Loucy (cell line): Measurements from ENCODE around the gene RIPOR3.

Source experiments
- H2AFZ ChIP-seq: fragments of 200-600 bp; sonication (generic); 2 replicates; pipeline ENCODE4 v1.6.0; 2016; ENCODE audit warnings: antibody characterized with exemption, mild to moderate bottlenecking, low read length, moderate library complexity
- H3F3A ChIP-seq: fragments of 200-600 bp; 2 replicates; pipeline ENCODE4 v1.6.0; 2016; ENCODE audit warnings: antibody characterized with exemption, low read depth, mild to moderate bottlenecking
- H3K27me3 ChIP-seq: fragments of 200-600 bp; sonication (generic); 2 replicates; pipeline ENCODE4 v1.6.1; 2014; ENCODE audit warnings: low read length, mild to moderate bottlenecking; ENCODE audit not compliant: insufficient read depth, poor library complexity, severe bottlenecking
- H3K36me3 ChIP-seq: fragments of 200-600 bp; sonication (generic); 2 replicates; pipeline ENCODE4 v1.6.1; 2016; ENCODE audit warnings: low read length; ENCODE audit not compliant: insufficient read depth
- H3K4me1 ChIP-seq: fragments of 200-600 bp; sonication (generic); 2 replicates; pipeline ENCODE4 v1.5.1; 2014; ENCODE audit warnings: low read length, mild to moderate bottlenecking; ENCODE audit not compliant: insufficient read depth, poor library complexity, severe bottlenecking
- H3K4me2 ChIP-seq: fragments of 200-600 bp; sonication (generic); 2 replicates; pipeline ENCODE4 v1.6.0; 2014; ENCODE audit warnings: antibody characterized with exemption, low read length, low read depth, mild to moderate bottlenecking; ENCODE audit not compliant: poor library complexity, severe bottlenecking
- H3K4me3 ChIP-seq: fragments of 200-600 bp; sonication (generic); 2 replicates; pipeline ENCODE4 v1.5.1; 2014; ENCODE audit warnings: low read length, mild to moderate bottlenecking, mixed read lengths; ENCODE audit not compliant: poor library complexity, severe bottlenecking
- H3K79me2 ChIP-seq: fragments of 200-600 bp; sonication (generic); 2 replicates; pipeline ENCODE4 v1.6.1; 2014; ENCODE audit warnings: low read length; ENCODE audit not compliant: insufficient read depth
- H3K9ac ChIP-seq: fragments of 200-600 bp; sonication (generic); 2 replicates; pipeline ENCODE4 v1.6.0; 2014; ENCODE audit warnings: mild to moderate bottlenecking, low read depth, low read length, moderate library complexity; ENCODE audit not compliant: poor library complexity, severe bottlenecking
- H3K9me2 ChIP-seq: fragments of 200-600 bp; sonication (generic); replicated peaks from 2 replicates; pipeline ENCODE4 v1.6.1; 2016; ENCODE audit warnings: low read depth, low read length, mixed read lengths
- H3K9me3 ChIP-seq: fragments of 200-600 bp; sonication (generic); 2 replicates; pipeline ENCODE4 v1.6.1; 2014; ENCODE audit warnings: mild to moderate bottlenecking, antibody characterized with exemption, low read length, low read depth; ENCODE audit not compliant: insufficient read depth
- H4K20me1 ChIP-seq: fragments of 200-600 bp; sonication (generic); 2 replicates; pipeline ENCODE4 v1.6.0; 2014; ENCODE audit warnings: antibody characterized with exemption, low read length, mild to moderate bottlenecking; ENCODE audit not compliant: insufficient read depth, poor library complexity, severe bottlenecking
- EZH2phosphoT487 ChIP-seq: fragments of 200-600 bp; IDR thresholded peaks from 2 replicates; pipeline ENCODE4 v1.6.1; 2018; ENCODE audit warnings: antibody characterized with exemption, mild to moderate bottlenecking, moderate library complexity, borderline replicate concordance
- TF ChIP-seq, protein P1 (sequence below): fragments of 200-600 bp; sonication (generic); conservative IDR thresholded peaks from 2 replicates; pipeline ENCODE4 v1.5.1; 2014; ENCODE audit warnings: mild to moderate bottlenecking, antibody characterized with exemption, low read length

RIPOR3 gene, protein sequence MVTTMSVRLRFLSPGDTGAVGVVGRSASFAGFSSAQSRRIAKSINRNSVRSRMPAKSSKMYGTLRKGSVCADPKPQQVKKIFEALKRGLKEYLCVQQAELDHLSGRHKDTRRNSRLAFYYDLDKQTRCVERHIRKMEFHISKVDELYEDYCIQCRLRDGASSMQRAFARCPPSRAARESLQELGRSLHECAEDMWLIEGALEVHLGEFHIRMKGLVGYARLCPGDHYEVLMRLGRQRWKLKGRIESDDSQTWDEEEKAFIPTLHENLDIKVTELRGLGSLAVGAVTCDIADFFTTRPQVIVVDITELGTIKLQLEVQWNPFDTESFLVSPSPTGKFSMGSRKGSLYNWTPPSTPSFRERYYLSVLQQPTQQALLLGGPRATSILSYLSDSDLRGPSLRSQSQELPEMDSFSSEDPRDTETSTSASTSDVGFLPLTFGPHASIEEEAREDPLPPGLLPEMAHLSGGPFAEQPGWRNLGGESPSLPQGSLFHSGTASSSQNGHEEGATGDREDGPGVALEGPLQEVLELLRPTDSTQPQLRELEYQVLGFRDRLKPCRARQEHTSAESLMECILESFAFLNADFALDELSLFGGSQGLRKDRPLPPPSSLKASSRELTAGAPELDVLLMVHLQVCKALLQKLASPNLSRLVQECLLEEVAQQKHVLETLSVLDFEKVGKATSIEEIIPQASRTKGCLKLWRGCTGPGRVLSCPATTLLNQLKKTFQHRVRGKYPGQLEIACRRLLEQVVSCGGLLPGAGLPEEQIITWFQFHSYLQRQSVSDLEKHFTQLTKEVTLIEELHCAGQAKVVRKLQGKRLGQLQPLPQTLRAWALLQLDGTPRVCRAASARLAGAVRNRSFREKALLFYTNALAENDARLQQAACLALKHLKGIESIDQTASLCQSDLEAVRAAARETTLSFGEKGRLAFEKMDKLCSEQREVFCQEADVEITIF

DNA sequence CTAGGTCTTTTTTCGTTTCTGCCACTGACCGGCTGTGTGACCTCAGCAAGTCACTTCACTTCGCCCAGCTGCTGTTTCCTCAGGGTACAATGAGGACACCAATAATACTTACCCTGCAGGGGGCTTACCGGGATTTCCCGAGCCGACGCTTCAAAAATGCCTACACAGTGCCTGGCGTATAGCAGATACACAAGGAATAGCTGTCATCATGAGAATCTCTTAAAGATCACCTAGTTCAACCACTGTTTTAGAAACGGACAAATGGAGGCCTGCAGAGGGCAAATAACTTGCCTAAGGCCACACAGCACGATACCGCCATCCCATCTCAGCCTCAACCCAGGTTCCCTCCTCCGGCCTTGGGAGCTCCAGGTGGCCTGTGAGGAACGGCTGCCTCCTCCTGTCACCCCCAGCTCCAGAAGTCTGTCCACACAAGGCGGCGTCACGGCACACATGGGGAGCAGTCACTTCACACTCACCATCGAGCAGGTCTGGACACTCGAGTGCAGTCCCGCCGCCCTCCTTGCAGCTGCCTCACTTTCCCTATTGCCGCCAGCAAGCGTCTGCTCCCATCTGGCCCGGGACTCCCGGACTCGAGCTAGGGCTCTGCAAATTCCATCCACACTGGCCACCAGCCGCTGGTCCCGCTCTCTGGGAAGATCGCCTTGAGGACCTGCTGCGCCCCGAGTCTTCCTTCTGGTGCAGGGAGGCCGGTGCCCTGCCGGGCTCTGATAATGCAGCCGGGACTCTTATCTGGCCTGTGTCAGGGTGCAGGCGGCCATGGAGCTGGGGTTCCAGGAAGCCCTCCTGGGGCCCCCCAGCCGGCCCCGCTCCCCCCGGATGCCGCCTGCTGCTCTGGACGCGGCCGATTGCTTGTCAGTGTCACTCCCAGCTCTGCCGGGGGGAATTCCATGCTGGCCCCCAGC lies at the start of gene RIPOR3:
Gene RIPOR3, minus strand, starts transcription at position 893 of the 923 bp plus-strand sequence. Its CDS starts 414 bp downstream, at position 479.
- Histone ChIP-seq H3K9ac (no peak within 1 kb of the TSS), H3F3A (no peaks in the 10 kb centered on the region), H3K4me1 (no peaks in the 10 kb centered on the region), H3K4me2 (no peak within 1 kb of the TSS), H4K20me1 (no peaks in the 10 kb centered on the region), H3K27me3 (no peaks in the 10 kb centered on the region), H3K79me2 (no peaks in the 10 kb centered on the region), H2AFZ (no peak within 1 kb of the TSS), H3K9me2 (no peaks in the 10 kb centered on the region), H3K36me3 (no peaks in the 10 kb centered on the region), H3K4me3 (no peak within 1 kb of the TSS), H3K9me3 (no peaks in the 10 kb centered on the region)
- no peak for TF ChIP-seq EZH2phosphoT487
- TF ChIP-seq, protein P1, sequence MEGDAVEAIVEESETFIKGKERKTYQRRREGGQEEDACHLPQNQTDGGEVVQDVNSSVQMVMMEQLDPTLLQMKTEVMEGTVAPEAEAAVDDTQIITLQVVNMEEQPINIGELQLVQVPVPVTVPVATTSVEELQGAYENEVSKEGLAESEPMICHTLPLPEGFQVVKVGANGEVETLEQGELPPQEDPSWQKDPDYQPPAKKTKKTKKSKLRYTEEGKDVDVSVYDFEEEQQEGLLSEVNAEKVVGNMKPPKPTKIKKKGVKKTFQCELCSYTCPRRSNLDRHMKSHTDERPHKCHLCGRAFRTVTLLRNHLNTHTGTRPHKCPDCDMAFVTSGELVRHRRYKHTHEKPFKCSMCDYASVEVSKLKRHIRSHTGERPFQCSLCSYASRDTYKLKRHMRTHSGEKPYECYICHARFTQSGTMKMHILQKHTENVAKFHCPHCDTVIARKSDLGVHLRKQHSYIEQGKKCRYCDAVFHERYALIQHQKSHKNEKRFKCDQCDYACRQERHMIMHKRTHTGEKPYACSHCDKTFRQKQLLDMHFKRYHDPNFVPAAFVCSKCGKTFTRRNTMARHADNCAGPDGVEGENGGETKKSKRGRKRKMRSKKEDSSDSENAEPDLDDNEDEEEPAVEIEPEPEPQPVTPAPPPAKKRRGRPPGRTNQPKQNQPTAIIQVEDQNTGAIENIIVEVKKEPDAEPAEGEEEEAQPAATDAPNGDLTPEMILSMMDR, result no peak

DNA sequence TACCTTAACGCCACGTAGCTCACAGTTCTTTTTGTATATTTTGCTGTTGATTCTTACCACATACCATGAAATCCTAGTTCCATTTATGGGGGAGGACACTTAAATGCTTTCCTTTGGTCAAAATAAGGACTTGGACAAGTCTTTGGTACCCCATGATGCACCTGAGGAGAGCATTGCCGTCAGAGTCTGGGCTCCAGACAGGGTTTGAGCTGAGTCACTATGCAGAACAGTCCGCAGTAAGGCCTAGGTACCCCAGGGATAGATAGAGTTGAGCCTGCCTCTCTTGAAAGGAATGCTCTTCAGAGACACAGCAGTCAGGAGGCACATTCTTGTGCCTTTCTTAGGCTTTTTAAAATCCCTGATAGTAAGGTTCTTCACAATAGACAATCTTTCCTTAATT lies 46.0 kb upstream of the RIPOR3 start:
- Histone ChIP-seq H3K27me3 (no peaks in the 10 kb centered on the region), H3F3A (no peaks in the 10 kb centered on the region), H3K9ac (no peak overlapping the region), H3K4me2 (no peak overlapping the region), H3K4me1 (peaks cover 10% of the 10 kb centered on the region), H3K36me3 (no peaks in the 10 kb centered on the region), H3K4me3 (no peak overlapping the region), H3K9me2 (no peaks in the 10 kb centered on the region), H2AFZ (no peak overlapping the region), H3K9me3 (no peaks in the 10 kb centered on the region), H3K79me2 (peaks cover 10% of the 10 kb centered on the region; the same call in 1 of the 2 replicates), H4K20me1 (peaks cover 5% of the 10 kb centered on the region)
- TF ChIP-seq EZH2phosphoT487, result no peak
- TF ChIP-seq, protein P1, result no peak

DNA sequence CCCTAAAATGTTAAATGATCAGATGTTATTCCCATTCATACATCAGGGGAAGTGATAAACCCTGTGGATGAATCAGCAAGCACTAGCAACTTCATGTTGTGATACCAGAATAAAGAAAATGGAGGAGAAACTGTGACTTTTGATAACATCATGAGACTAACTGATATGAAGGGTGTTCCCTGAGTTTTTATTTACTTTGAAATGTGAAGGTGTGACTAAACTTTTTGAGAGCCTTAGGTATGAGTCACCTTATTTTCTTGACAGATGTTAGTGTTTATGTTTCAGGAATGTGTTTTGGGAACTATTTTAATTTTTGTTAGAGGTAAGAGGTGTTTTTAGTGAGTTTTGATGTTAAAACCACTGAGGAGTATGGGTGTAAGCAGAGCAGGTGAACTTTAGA lies 44.5 kb upstream of the RIPOR3 start:
- H4K20me1 ChIP-seq, result peaks cover 6% of the 10 kb centered on the region
- no peaks in the 10 kb centered on the region for H3K9me3 ChIP-seq
- no peak overlapping the region for H3K9ac ChIP-seq
- H2AFZ ChIP-seq, result no peak overlapping the region
- H3K4me3 ChIP-seq, result no peak overlapping the region
- TF ChIP-seq, protein P1, result no peak
- TF ChIP-seq EZH2phosphoT487, result no peak
- peaks cover 17% of the 10 kb centered on the region; the same call in 1 of the 2 replicates for H3K79me2 ChIP-seq
- H3F3A ChIP-seq, result no peaks in the 10 kb centered on the region
- no peaks in the 10 kb centered on the region for H3K27me3 ChIP-seq
- H3K4me1 ChIP-seq, result peaks cover 13% of the 10 kb centered on the region
- no peaks in the 10 kb centered on the region for H3K36me3 ChIP-seq
- peak overlapping the region; percentile 23 for H3K4me2 ChIP-seq
- H3K9me2 ChIP-seq, result no peaks in the 10 kb centered on the region
